ENCODE measurements around the gene YWHAB. TPM values are rescaled to one million over a fixed set of nuclear protein-coding genes. Genes with fewer than 3 reads are reported as not detected.

YWHAB gene
- polyA plus RNA-seq, 1 of the 3 experiments (the other 2 are of a cell fraction): 84.3 TPM

GRCh38 chr20:44886828-44887227 lies 1.3 kb downstream of the YWHAB start:
- POLR2A ChIA-PET: no interaction called here
- Histone ChIP-seq H3K9ac (peak overlapping the region; percentile 96), H2AFZ (ENCODE audit: low read depth) (no peak overlapping the region), H3K79me2 (ENCODE audit: insufficient read depth) (peaks cover 63% of the 10 kb centered on the region), H3K4me3 (ENCODE audit: low read depth in 2 of 2, low read length in 1 of 2) (peak overlapping the region; percentile 90 to 95), H3K9me2 (no peaks in the 10 kb centered on the region), H3K27me3 (ENCODE audit: insufficient read depth) (no peaks in the 10 kb centered on the region), H3K9me3 (no peaks in the 10 kb centered on the region), H3K27ac (ENCODE audit: low read depth in 2 of 2, low read length in 1 of 2) (peak overlapping the region; percentile 0 to 91; a peak in 3 of 4 replicates), H3F3A (replicated peaks; ENCODE audit: insufficient read depth) (peaks cover 6% of the 10 kb centered on the region), H3K36me3 (replicated peaks in 1 of 2; ENCODE audit: control insufficient read depth in 1 of 2, insufficient read depth in 2 of 2, low read length in 1 of 2) (peaks cover 25 to 31% of the 10 kb centered on the region in 2 experiments), H3K4me2 (peak overlapping the region; percentile 91), H4K20me1 (ENCODE audit: insufficient read depth) (peaks cover 58% of the 10 kb centered on the region), H3K4me1 (ENCODE audit: control insufficient read depth in 1 of 2, insufficient read depth in 2 of 2, low read depth in 1 of 2, low read length in 1 of 2) (peaks cover 14 to 19% of the 10 kb centered on the region in 2 experiments; a peak in 3 of 4 replicates)
- TF ChIP-seq RAD21 (IDR thresholded peaks at IDR 0.05; ENCODE audit: low read length) (no peak), FOSL2 (IDR thresholded peaks at IDR 0.05; ENCODE audit: borderline replicate concordance, low read depth) (no peak), JUND (IDR thresholded peaks at IDR 0.05) (no peak), EP300 (IDR thresholded peaks at IDR 0.05; ENCODE audit: borderline replicate concordance in 1 of 2, low read depth in 1 of 2, low read length in 1 of 2) (no peak), TAF1 (IDR thresholded peaks at IDR 0.05; ENCODE audit: borderline replicate concordance, low read depth, low read length) (no peak), POLR2AphosphoS5 (IDR thresholded peaks at IDR 0.05; ENCODE audit: low read depth, low read length) (no peak)
- WGBS (ENCODE audit: low lambda C conversion rate): 2% methylated on average over 2 of the region's 2 CpGs
- DNase-seq: no peak
- CTCF ChIA-PET: no interaction called here

GRCh38 chr20:44887466-44887865 lies 2.0 kb downstream of the YWHAB start:
- peaks cover 65% of the 10 kb centered on the region for H4K20me1 ChIP-seq (ENCODE audit: insufficient read depth)
- ChIA-PET POLR2A (no interaction called here), CTCF (interaction anchor here (1.0 to 2.9 kb wide), 6 partner anchors 9 to 166 kb away, joined by 3 to 11 read pairs (median 4); partner anchors contain the start of gene PABPC1L)
- peak overlapping the region; percentile 96; the same call in 1 of the 2 replicates for H3K9ac ChIP-seq
- peaks cover 6% of the 10 kb centered on the region for H3F3A ChIP-seq (replicated peaks; ENCODE audit: insufficient read depth)
- no peak for DNase-seq
- H3K4me1 ChIP-seq (ENCODE audit: control insufficient read depth in 1 of 2, insufficient read depth in 2 of 2, low read depth in 1 of 2, low read length in 1 of 2): peaks cover 14 to 19% of the 10 kb centered on the region in 2 experiments; a peak in 3 of 4 replicates
- no peak overlapping the region for H3K27ac ChIP-seq (ENCODE audit: low read depth in 2 of 2, low read length in 1 of 2)
- peak overlapping the region; percentile 91 for H3K4me2 ChIP-seq
- H3K27me3 ChIP-seq (ENCODE audit: insufficient read depth): no peaks in the 10 kb centered on the region
- WGBS (ENCODE audit: low lambda C conversion rate): 54% methylated on average over 4 of the region's 4 CpGs
- no peak overlapping the region for H2AFZ ChIP-seq (ENCODE audit: low read depth)
- no peaks in the 10 kb centered on the region for H3K9me3 ChIP-seq
- H3K4me3 ChIP-seq (ENCODE audit: low read depth in 2 of 2, low read length in 1 of 2): peak overlapping the region; percentile 90 to 95
- no peak for TF ChIP-seq RCOR1 (IDR thresholded peaks at IDR 0.05; ENCODE audit: low read length)
- no peak for TF ChIP-seq NFIC (IDR thresholded peaks at IDR 0.05; ENCODE audit: borderline replicate concordance)
- no peak for TF ChIP-seq ELF1 (IDR thresholded peaks at IDR 0.05)
- TF ChIP-seq CTCF (IDR thresholded peaks at IDR 0.05): no peak
- no peak for TF ChIP-seq MAX (IDR thresholded peaks at IDR 0.05; ENCODE audit: low read depth)
- TF ChIP-seq IRF3 (IDR thresholded peaks at IDR 0.05; ENCODE audit: low read depth, low read length): no peak
- H3K9me2 ChIP-seq: no peaks in the 10 kb centered on the region
- peaks cover 31 to 38% of the 10 kb centered on the region in 2 experiments for H3K36me3 ChIP-seq (replicated peaks in 1 of 2; ENCODE audit: control insufficient read depth in 1 of 2, insufficient read depth in 2 of 2, low read length in 1 of 2)
- peaks cover 70% of the 10 kb centered on the region for H3K79me2 ChIP-seq (ENCODE audit: insufficient read depth)

All from SK-N-SH (cell line).